WERI-Rb-1 (cell line): ENCODE data around the gene KDM4C.

Source experiments
- DNase-seq: peaks from one replicate; pipeline ENCODE4 v3.0.0-alpha.2; 2020
- H3K27ac ChIP-seq: fragments of 250-450 bp; sonication (Bioruptor Pico); 2 replicates; pipeline ENCODE4 v1.5.1; 2020; ENCODE audit warnings: mild to moderate bottlenecking, moderate library complexity
- H3K27me3 ChIP-seq: fragments of 250-450 bp; sonication (Bioruptor Pico); 2 replicates; pipeline ENCODE4 v1.5.1; 2021; ENCODE audit warnings: mild to moderate bottlenecking, low read depth, moderate library complexity; ENCODE audit not compliant: insufficient read depth, severe bottlenecking
- H3K36me3 ChIP-seq: fragments of 250-450 bp; sonication (Bioruptor Pico); 2 replicates; pipeline ENCODE4 v1.5.1; 2020; ENCODE audit warnings: mild to moderate bottlenecking, moderate library complexity
- H3K4me3 ChIP-seq: 2 replicates; pipeline ENCODE4 v1.5.1; 2011; ENCODE audit warnings: low read depth, mild to moderate bottlenecking, control low read depth, low read length
- H3K9me3 ChIP-seq: fragments of 250-450 bp; sonication (Bioruptor Pico); 2 replicates; pipeline ENCODE4 v1.5.1; 2021; ENCODE audit warnings: mild to moderate bottlenecking, moderate library complexity; ENCODE audit not compliant: severe bottlenecking
- TF ChIP-seq, protein P1 (sequence below): IDR thresholded peaks from 2 replicates; pipeline ENCODE4 v1.5.1; 2011; ENCODE audit warnings: low read depth, mild to moderate bottlenecking, control low read depth, inconsistent platforms, low read length

Gene KDM4C

DNA sequence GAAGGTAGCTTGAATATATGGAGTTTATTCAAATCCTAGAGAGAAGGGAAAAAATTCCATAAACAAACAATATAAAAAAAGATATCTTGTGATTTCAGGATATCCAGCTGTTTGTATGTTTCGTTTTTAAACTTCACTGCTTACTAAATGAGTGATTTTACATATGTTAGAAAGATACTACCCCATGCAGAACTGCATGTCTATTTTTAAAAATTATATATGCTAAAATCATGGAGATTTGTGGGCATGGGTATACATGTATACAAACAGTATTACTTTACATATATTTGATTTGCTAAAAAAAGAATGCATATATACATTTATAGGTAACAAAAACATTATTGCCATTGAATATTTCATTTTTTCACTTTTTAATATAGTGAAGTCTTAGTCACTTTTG, 178.3 kb downstream of the KDM4C start:
- no peak for DNase-seq
- Histone ChIP-seq H3K27me3 (no peaks in the 10 kb centered on the region), H3K36me3 (no peaks in the 10 kb centered on the region), H3K9me3 (no peaks in the 10 kb centered on the region), H3K27ac (no peak overlapping the region), H3K4me3 (no peak overlapping the region)
- TF ChIP-seq, protein P1, sequence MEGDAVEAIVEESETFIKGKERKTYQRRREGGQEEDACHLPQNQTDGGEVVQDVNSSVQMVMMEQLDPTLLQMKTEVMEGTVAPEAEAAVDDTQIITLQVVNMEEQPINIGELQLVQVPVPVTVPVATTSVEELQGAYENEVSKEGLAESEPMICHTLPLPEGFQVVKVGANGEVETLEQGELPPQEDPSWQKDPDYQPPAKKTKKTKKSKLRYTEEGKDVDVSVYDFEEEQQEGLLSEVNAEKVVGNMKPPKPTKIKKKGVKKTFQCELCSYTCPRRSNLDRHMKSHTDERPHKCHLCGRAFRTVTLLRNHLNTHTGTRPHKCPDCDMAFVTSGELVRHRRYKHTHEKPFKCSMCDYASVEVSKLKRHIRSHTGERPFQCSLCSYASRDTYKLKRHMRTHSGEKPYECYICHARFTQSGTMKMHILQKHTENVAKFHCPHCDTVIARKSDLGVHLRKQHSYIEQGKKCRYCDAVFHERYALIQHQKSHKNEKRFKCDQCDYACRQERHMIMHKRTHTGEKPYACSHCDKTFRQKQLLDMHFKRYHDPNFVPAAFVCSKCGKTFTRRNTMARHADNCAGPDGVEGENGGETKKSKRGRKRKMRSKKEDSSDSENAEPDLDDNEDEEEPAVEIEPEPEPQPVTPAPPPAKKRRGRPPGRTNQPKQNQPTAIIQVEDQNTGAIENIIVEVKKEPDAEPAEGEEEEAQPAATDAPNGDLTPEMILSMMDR = no peak

- Histone ChIP-seq H3K9me3 (no peaks in the 10 kb centered on the region), H3K4me3 (no peak overlapping the region), H3K27ac (no peak overlapping the region), H3K36me3 (no peaks in the 10 kb centered on the region), H3K27me3 (no peaks in the 10 kb centered on the region)
- TF ChIP-seq, protein P1 = no peak
- DNase-seq = no peak
Observed at GRCh38 chr9:6937209-6937608, 179.4 kb downstream of the KDM4C start.

DNA sequence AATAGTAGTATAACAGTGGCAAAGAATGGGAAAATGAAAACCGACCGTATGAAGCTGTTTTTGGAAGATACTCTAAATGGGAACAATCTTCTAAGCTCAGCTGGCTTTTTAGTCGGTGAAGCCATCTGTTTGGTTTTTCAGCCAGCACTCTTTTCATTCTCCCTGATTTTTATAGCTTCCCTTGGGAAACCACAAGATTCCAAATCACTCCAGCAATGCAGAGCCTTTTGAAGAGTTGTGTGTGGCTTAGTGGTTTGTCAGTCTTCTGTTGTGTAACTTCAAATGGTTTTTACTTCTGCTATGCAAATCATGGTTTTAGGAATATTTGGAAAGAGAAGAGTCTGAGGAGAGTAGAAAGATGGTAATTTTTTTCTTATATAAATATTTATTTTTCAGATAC, 180.7 kb downstream of the KDM4C start:
- TF ChIP-seq, protein P1 = no peak

DNA sequence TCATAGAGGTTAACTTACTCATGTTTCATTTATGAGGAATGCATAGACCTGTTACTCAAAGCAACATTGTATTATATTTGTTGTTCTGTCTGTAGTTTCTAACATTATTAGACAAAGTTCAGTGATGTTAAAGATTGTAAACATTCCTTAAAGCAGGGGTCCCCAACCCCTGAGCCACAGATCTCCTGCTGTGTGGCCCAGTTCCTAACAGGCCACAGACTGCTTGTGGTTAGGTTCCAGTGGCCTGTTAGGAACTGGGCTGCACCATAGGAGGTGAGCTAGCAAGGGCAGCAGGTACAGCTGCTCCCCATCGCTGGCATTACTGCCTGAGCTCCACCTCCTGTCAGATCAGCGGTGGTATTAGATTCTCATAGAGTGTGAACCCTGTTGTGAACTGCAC, 181.1 kb downstream of the KDM4C start:
- TF ChIP-seq, protein P1 = no peak
- no peaks in the 10 kb centered on the region for H3K9me3 ChIP-seq
- H3K4me3 ChIP-seq = no peak overlapping the region
- no peak overlapping the region for H3K27ac ChIP-seq
- H3K36me3 ChIP-seq = no peaks in the 10 kb centered on the region
- no peaks in the 10 kb centered on the region for H3K27me3 ChIP-seq
- no peak for DNase-seq

More for the DNA sequence above, 180.7 kb downstream of the KDM4C start:
- no peak for DNase-seq
- H3K36me3 ChIP-seq = no peaks in the 10 kb centered on the region
- H3K4me3 ChIP-seq = no peak overlapping the region
- no peaks in the 10 kb centered on the region for H3K27me3 ChIP-seq
- no peak overlapping the region for H3K27ac ChIP-seq
- no peaks in the 10 kb centered on the region for H3K9me3 ChIP-seq

DNA sequence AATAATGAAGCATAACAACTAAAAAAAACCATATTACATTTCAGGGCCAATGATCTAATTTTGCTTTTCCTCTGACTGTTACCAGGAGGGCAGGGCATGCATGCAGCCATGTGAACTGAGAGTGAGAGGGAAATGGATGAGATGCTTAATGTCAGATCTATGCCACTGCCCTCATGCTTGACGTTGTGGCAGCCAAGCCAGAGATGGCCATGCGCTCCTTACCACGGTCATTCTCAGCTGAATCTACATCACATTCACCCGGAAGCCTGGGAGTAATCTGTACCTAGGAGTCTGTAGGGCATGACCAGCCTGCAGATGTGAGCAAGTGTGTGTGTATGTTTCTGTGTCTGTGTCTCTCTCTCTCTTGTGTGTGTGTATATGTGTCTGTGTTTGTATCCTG, 183.7 kb downstream of the KDM4C start:
- DNase-seq = no peak
- TF ChIP-seq, protein P1 = no peak
- no peaks in the 10 kb centered on the region for H3K27me3 ChIP-seq
- H3K4me3 ChIP-seq = no peak overlapping the region
- no peaks in the 10 kb centered on the region for H3K36me3 ChIP-seq
- H3K27ac ChIP-seq = no peak overlapping the region
- no peaks in the 10 kb centered on the region for H3K9me3 ChIP-seq

- Histone ChIP-seq H3K36me3 (no peaks in the 10 kb centered on the region), H3K9me3 (no peaks in the 10 kb centered on the region), H3K4me3 (no peak overlapping the region), H3K27me3 (no peaks in the 10 kb centered on the region), H3K27ac (no peak overlapping the region)
- DNase-seq = no peak
- TF ChIP-seq, protein P1 = no peak
Observed at GRCh38 chr9:6942406-6942805, 184.6 kb downstream of the KDM4C start.
